ENCODE results near the gene RPL19.

DNA sequence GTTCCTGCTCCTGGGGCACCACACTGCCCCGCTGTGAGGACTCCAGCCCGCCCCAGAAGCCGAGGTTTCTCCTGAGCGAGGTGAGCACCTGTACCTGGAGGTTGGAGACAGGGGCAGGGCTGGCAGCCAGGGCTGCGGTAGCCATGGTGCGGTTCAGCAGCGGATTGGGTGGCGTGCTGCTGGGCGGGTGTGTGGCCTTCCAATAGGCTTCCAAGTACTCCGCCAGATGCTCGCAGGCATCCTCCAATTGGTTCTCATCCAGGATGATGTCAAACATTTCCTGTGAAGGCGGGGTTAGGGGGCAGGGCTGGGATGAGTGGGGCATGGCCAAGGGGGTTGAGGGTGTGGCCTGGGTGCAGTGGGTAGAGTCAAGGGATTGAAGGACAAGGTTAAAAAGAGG, 22.8 kb upstream of the RPL19 start:
- TF ChIP-seq, protein P1, sequence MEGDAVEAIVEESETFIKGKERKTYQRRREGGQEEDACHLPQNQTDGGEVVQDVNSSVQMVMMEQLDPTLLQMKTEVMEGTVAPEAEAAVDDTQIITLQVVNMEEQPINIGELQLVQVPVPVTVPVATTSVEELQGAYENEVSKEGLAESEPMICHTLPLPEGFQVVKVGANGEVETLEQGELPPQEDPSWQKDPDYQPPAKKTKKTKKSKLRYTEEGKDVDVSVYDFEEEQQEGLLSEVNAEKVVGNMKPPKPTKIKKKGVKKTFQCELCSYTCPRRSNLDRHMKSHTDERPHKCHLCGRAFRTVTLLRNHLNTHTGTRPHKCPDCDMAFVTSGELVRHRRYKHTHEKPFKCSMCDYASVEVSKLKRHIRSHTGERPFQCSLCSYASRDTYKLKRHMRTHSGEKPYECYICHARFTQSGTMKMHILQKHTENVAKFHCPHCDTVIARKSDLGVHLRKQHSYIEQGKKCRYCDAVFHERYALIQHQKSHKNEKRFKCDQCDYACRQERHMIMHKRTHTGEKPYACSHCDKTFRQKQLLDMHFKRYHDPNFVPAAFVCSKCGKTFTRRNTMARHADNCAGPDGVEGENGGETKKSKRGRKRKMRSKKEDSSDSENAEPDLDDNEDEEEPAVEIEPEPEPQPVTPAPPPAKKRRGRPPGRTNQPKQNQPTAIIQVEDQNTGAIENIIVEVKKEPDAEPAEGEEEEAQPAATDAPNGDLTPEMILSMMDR (IDR thresholded peaks at IDR 0.05) = no peak
- TF ChIP-seq POLR2A (IDR thresholded peaks at IDR 0.05) = no peak

Measured in body of pancreas (tissue), 4 donors.